Posterior cingulate gyrus (tissue), 11 donors: Measurements from ENCODE around the gene PTGER2.

ENCODE experiments used
- DNase-seq, 10 donors: peaks; one replicate each; pipeline versions ENCODE4 v3.0.0 to v3.0.0-alpha.2; 2020 to 2021; ENCODE audit warnings: mixed read lengths in 3 of 10
- intact Hi-C: fragments of 100-400 bp; cut with DNase I; formaldehyde crosslinking; loops from one replicate; pipeline ENCODE4 v1.15.1; 2023

PTGER2 gene

DNA sequence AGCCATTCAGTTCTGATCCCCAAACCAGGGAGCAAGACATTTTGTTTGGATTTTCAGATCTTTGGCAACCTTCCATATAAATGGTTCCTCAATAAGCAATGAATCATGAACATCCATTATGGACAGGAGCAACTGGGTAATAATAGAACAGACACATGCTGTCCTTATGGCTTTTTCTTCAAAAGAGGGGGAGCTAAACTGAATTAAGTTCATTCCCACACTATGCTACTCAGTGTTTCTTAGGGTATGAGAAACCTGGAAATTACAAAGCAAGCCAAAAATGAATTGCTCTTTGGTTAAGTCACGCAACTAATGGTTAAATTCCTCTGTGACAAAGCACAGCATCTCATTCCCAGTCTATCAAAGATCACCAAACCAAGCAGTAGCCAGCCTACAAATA lies 51.0 kb downstream of the PTGER2 start:
- intact Hi-C loops: no loop called here

DNA sequence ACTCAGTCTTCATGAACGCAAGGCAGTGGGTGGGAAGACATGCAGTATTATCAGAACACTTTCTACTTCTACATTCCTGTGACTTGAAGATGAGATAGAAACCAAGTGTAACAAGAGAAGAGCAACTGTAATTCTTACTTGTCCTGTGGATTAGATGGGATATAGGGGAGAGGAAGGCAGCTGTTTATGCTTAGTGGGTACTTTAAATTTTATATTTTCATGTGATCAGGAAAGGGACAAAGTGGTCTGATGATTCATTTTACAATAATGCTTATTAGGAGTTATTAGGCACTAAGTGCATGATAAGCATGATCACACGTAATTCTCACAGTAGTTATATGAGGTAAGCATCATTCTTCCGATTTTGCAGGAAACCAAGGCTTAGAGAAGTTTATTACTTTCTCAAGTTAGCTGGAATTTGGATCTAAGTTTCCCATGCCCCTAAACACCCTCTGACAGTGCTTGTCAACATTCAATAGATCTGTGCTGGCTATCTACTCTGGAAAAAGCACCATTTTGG lies 52.7 kb downstream of the PTGER2 start:
- intact Hi-C loops: no loop called here
- DNase-seq: no peak

More for the DNA sequence above, 51.0 kb downstream of the PTGER2 start:
- DNase-seq: no peak

DNA sequence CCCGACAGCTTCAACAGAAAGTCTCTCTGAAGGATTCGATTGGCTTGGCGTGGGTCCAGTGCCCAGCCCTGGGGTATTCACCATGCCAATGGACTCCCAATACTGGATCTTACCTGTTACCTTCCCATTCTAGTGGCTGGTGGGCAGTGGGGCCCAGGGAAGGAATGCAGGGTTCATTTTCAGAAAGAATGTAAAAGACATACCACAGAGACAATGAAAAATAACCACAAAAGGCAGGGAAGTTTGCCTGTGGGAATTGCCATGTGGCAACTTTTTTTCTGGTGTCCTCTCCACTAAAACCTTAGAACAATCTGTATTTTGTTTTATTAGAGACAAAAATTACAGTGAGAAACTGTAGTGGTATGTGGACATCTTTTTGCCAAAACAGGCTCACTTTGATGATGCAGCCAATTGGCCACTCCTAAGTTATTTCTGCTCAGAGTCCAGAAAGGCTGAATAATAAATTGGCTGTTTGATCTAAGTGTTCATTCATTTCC lies 55.2 kb downstream of the PTGER2 start:
- peak in 1 of 10 donors; percentile 78 for DNase-seq

DNA sequence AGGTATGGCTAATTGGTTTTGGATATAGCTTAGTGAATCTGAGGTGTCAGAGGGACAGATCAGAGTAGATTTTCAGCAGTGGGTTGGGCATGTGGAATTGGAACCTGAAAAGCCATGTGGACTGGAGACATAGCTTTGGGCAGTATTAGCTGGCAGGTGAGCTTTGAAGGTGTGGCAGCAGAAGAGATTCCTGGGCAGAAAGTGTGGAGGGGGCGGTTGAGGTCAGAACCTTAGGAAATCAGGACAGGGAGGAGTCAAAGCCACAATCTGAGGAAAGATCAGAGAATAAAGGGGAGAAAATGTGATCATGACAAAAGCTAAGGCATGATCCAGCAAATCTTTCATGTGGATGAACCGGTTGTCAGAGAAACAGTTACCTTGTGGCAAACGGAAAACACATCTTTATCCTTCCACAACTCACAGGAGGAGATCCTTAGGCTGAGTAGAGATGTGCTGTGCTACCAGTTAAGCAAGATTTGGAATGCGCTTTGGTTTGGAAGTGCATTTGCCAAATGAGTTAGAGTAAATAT lies 56.4 kb downstream of the PTGER2 start:
- no peak for DNase-seq

More for the DNA sequence above, 55.2 kb downstream of the PTGER2 start:
- intact Hi-C loops: no loop called here

DNA sequence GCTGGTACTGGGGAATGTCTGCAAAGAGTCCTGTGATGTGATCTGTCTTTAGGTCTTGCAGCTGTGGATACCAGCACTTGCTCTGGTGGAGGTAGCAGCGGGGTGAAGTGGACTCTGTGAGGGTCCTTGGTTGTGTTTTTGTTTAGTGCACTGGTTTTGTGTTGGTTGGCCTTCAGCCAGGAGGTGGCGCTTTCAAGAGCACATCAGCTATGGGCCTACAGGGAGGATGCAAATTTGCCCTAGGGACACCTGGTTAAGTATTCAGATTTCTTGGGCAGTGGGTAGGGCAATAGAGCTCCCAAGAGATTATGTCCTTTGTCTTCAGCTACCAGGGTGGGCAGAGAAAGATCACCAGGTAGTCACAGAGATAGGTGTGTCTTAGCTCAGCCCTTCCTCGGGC lies 63.8 kb downstream of the PTGER2 start:
- no peak for DNase-seq
- intact Hi-C loops: no loop called here

More for the DNA sequence above, 56.4 kb downstream of the PTGER2 start:
- intact Hi-C loops: no loop called here
